IMR-90 (cell line): ENCODE measurements around the gene GPR179. TPM values are rescaled to one million over a fixed set of nuclear protein-coding genes. Genes with fewer than 3 reads are reported as not detected.

Experiments used
- ATAC-seq: fragments of 200-7000 bp; cut with Tn5 transposase; 2 replicates; pipeline ENCODE4 v1.9.1; 2020; ENCODE audit warnings: low read depth, mild to moderate bottlenecking, moderate library complexity
- BruUV-seq: library from RNA; stranded (reverse); fragments of 400-500 nt; replicated peaks from 2 replicates; lab custom pipeline; 2021; lab: Mats Ljungman, UMichigan
- CTCF ChIA-PET: fragments of 300-600 bp; formaldehyde crosslinking; extraction: SDS; loops from one replicate; lab custom pipeline; 2021; ENCODE audit warnings: antibody characterized with exemption; lab: Yijun Ruan, JAX
- POLR2A ChIA-PET: fragments of 300-600 bp; sonication (Branson Sonifier 250); formaldehyde crosslinking; loops from one replicate; lab custom pipeline; 2022; ENCODE audit warnings: antibody characterized with exemption; ENCODE audit not compliant: unreplicated experiment; lab: Charles Lee
- DNase-seq: peaks from one replicate; pipeline ENCODE4 v3.0.0; 2013
- H2AFZ ChIP-seq: replicated peaks from 2 replicates; pipeline ENCODE3; 2013; ENCODE audit warnings: low read length, mild to moderate bottlenecking; ENCODE audit not compliant: poor library complexity
- H2AK5ac ChIP-seq: 2 replicates; pipeline ENCODE4 v1.6.1; 2013; ENCODE audit warnings: low read depth, low read length, inconsistent platforms
- H2AK9ac ChIP-seq: replicated peaks from 2 replicates; pipeline ENCODE3; 2013; ENCODE audit warnings: mild to moderate bottlenecking, low read depth, low read length, moderate library complexity; ENCODE audit not compliant: poor library complexity
- H2BK120ac ChIP-seq: 2 replicates; pipeline ENCODE4 v1.6.1; 2013; ENCODE audit warnings: low read depth, low read length, inconsistent platforms
- H2BK15ac ChIP-seq: 3 replicates; pipeline ENCODE4 v1.6.1; 2013; ENCODE audit warnings: low read depth, low read length, inconsistent platforms
- H2BK20ac ChIP-seq: 2 replicates; pipeline ENCODE4 v1.6.1; 2013; ENCODE audit warnings: low read depth, mild to moderate bottlenecking, inconsistent platforms, low read length, moderate library complexity
- H2BK5ac ChIP-seq: 2 replicates; pipeline ENCODE4 v1.6.1; 2013; ENCODE audit warnings: mild to moderate bottlenecking, low read depth, low read length, inconsistent platforms; ENCODE audit not compliant: poor library complexity, severe bottlenecking
- H3K14ac ChIP-seq: replicated peaks from 2 replicates; pipeline ENCODE4 v1.6.1; 2013; ENCODE audit warnings: low read depth, low read length, inconsistent platforms
- H3K18ac ChIP-seq: 2 replicates; pipeline ENCODE4 v1.6.1; 2013; ENCODE audit warnings: low read depth, low read length, control low read depth
- H3K23ac ChIP-seq: 2 replicates; pipeline ENCODE4 v1.6.1; 2013; ENCODE audit warnings: low read depth, low read length, inconsistent platforms
- H3K27ac ChIP-seq: 2 replicates; pipeline ENCODE4 v1.5.1; 2013; ENCODE audit warnings: mild to moderate bottlenecking, control low read depth, low read length; ENCODE audit not compliant: insufficient read depth
- H3K27me3 ChIP-seq: 2 replicates; pipeline ENCODE4 v1.6.1; 2013; ENCODE audit warnings: low read length; ENCODE audit not compliant: control insufficient read depth, insufficient read depth
- H3K36me3 ChIP-seq: 2 replicates; pipeline ENCODE4 v1.6.1; 2013; ENCODE audit warnings: low read length, mixed read lengths; ENCODE audit not compliant: control insufficient read depth, insufficient read depth
- H3K4ac ChIP-seq: 2 replicates; pipeline ENCODE4 v1.6.1; 2013; ENCODE audit warnings: low read depth, low read length, inconsistent platforms
- H3K4me1 ChIP-seq: 2 replicates; pipeline ENCODE4 v1.6.1; 2013; ENCODE audit warnings: low read length, mixed read lengths; ENCODE audit not compliant: control insufficient read depth, insufficient read depth
- H3K4me2 ChIP-seq: 2 replicates; pipeline ENCODE4 v1.6.1; 2013; ENCODE audit warnings: low read depth, mild to moderate bottlenecking, control low read depth, low read length, moderate library complexity
- H3K4me3 ChIP-seq: 2 replicates; pipeline ENCODE4 v1.5.1; 2013; ENCODE audit warnings: low read depth, mild to moderate bottlenecking, control low read depth, low read length, moderate library complexity; ENCODE audit not compliant: insufficient read depth
- H3K56ac ChIP-seq: 2 replicates; pipeline ENCODE4 v1.6.1; 2013; ENCODE audit warnings: low read length, inconsistent platforms; ENCODE audit not compliant: insufficient read depth; ENCODE audit errors: extremely low read depth
- H3K79me1 ChIP-seq, 2 experiments: 2 replicates each; pipeline ENCODE4 v1.6.1; 2013; ENCODE audit warnings: low read length in 2 of 2, inconsistent platforms in 1 of 2, low read depth in 1 of 2
- H3K9ac ChIP-seq: 2 replicates; pipeline ENCODE4 v1.6.1; 2013; ENCODE audit warnings: low read depth, low read length, control low read depth
- H3K9me1 ChIP-seq: 2 replicates; pipeline ENCODE4 v1.6.1; 2013; ENCODE audit warnings: low read length, inconsistent platforms; ENCODE audit not compliant: insufficient read depth
- H3K9me3 ChIP-seq: 2 replicates; pipeline ENCODE4 v1.6.1; 2013; ENCODE audit warnings: low read length; ENCODE audit not compliant: control insufficient read depth, insufficient read depth
- H4K20me1 ChIP-seq: 2 replicates; pipeline ENCODE4 v1.6.1; 2013; ENCODE audit warnings: low read length, inconsistent platforms; ENCODE audit not compliant: insufficient read depth
- H4K5ac ChIP-seq: 2 replicates; pipeline ENCODE4 v1.6.1; 2013; ENCODE audit warnings: mild to moderate bottlenecking, low read depth, low read length, control low read depth
- H4K8ac ChIP-seq, 2 experiments: 2 replicates each; pipeline ENCODE4 v1.6.1; 2013; ENCODE audit warnings: low read depth in 2 of 2, low read length in 2 of 2, control low read depth in 1 of 2, inconsistent platforms in 1 of 2
- H4K91ac ChIP-seq: 2 replicates; pipeline ENCODE4 v1.6.1; 2013; ENCODE audit warnings: low read depth, low read length, inconsistent platforms; ENCODE audit not compliant: insufficient read depth
- BHLHE40 ChIP-seq: fragments of 150-350 bp; IDR thresholded peaks from 2 replicates; pipeline ENCODE4 v1.6.1; 2016; ENCODE audit warnings: mild to moderate bottlenecking, low read depth, low read length
- CEBPB ChIP-seq: IDR thresholded peaks from 2 replicates; pipeline ENCODE4 v1.6.1; 2012; ENCODE audit warnings: low read depth, low read length, improper control_type of control experiment
- MXI1 ChIP-seq: IDR thresholded peaks from 2 replicates; pipeline ENCODE4 v1.6.1; 2012; ENCODE audit warnings: low read depth, mild to moderate bottlenecking, low read length, moderate library complexity, borderline replicate concordance
- WGBS, 2 experiments: methylation state at CpG; one replicate each; pipeline versions ENCODE4 v1.1.5 to v1.1.7; 2013; ENCODE audit warnings: missing lambda C conversion rate in 2 of 2; ENCODE audit not compliant: insufficient read length in 1 of 2; ENCODE audit errors: extremely low coverage in 2 of 2; 5-methylcytosine and 5-hydroxymethylcytosine counted together
- dilution Hi-C: fragments of 300-500 bp; cut with HindIII; formaldehyde crosslinking; loops from one replicate; pipeline ENCODE4 v1.14.3; 2018; ENCODE audit warnings: low sequenced_read_pairs; ENCODE audit not compliant: unreplicated experiment
- in situ Hi-C: fragments of 300-500 bp; cut with MboI; formaldehyde crosslinking; loops from 3 replicates; pipeline ENCODE4 v1.14.3; 2019; ENCODE audit warnings: low sequenced_read_pairs, inconsistent platforms, mixed read lengths
- intact Hi-C: fragments of 100-400 bp; cut with micrococcal nuclease; formaldehyde crosslinking; loops from 2 replicates; pipeline ENCODE4 v1.10.0; 2022
- polyA plus RNA-seq, 3 experiments: library from polyadenylated mRNA; depleted of rRNA; stranded (reverse); fragments of >200 nt; gene quantifications; 2 replicates each; pipeline ENCODE4 v1.2.3, GENCODE V29; 2012; ENCODE audit warnings: low replicate concordance in 1 of 3
- total RNA-seq: library from RNA; depleted of rRNA; stranded (reverse); fragments of >200 nt; gene quantifications from 2 replicates; pipeline ENCODE4 v1.2.3, GENCODE V29; 2012

GPR179 gene
- total and polyA plus RNA-seq, 2 of the 4 experiments (the other 2 are of a cell fraction): not detected

DNA sequence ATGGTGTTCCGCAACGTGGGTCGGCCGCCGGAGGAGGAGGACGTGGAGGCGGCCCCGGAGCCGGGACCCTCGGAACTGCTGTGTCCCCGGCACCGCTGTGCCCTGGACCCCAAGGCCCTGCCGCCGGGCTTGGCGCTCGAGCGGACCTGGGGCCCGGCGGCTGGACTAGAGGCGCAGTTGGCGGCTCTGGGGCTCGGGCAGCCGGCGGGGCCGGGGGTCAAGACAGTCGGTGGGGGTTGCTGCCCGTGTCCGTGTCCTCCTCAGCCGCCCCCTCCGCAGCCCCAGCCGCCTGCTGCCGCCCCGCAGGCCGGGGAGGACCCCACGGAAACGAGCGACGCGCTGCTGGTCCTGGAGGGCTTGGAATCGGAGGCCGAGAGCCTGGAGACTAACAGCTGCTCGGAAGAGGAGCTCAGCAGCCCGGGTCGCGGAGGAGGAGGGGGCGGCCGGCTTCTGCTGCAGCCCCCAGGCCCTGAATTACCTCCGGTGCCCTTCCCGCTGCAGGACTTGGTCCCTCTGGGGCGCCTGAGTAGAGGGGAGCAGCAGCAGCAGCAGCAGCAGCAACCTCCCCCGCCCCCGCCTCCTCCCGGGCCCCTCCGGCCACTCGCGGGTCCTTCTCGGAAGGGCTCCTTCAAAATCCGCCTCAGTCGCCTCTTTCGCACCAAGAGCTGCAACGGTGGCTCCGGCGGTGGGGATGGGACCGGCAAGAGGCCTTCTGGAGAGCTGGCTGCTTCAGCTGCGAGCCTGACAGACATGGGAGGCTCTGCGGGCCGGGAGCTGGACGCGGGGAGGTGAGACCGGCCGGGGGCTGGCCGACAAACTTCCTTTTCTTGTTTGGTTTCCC is 8.7 kb upstream of the GPR179 start:
- no peak for DNase-seq
- Histone ChIP-seq H2BK15ac (no peak overlapping the region), H2BK5ac (peak overlapping the region; percentile 17), H3K4me1 (peaks cover 5% of the 10 kb centered on the region), H4K20me1 (peaks cover 45% of the 10 kb centered on the region), H2AK9ac (peak overlapping the region; percentile 85), H3K18ac (no peak overlapping the region), H4K5ac (no peak overlapping the region), H3K14ac (peak overlapping the region; percentile 55), H3K4me2 (peak overlapping the region; percentile 98), H3K36me3 (no peaks in the 10 kb centered on the region), H3K27ac (peak overlapping the region; percentile 78), H3K23ac (peak overlapping the region; percentile 70), H3K79me1 (peaks cover 19 to 43% of the 10 kb centered on the region in 2 experiments), H2BK120ac (no peak overlapping the region), H3K56ac (no peak overlapping the region; the same call in none of the 2 replicates), H4K91ac (no peak overlapping the region), H3K4ac (peak overlapping the region; percentile 29; the same call in 1 of the 2 replicates), H3K4me3 (peak overlapping the region; percentile 80), H3K9me3 (no peaks in the 10 kb centered on the region), H3K9ac (peak overlapping the region; percentile 83), H3K9me1 (peaks cover 7% of the 10 kb centered on the region; the same call in 1 of the 2 replicates), H2AFZ (peak overlapping the region; percentile 93), H4K8ac (no peak overlapping the region), H2BK20ac (no peak overlapping the region), H2AK5ac (no peak overlapping the region), H3K27me3 (no peaks in the 10 kb centered on the region)
- peak; percentile 27 for ATAC-seq
- intact Hi-C loops: no loop called here
- BruUV-seq: no TSS peak
- POLR2A ChIA-PET: interaction anchor here (0.6 kb wide), 1 partner anchor 164 kb away, joined by 3 read pairs; no protein-coding TSS in a partner anchor
- 1% methylated on average over 31 of the region's 72 CpGs; no CpG with 5 or more reads in 1 of the 2 experiments for WGBS, 2 experiments
- in situ Hi-C loops: loop anchor here (10.0 to 25.0 kb wide), 2 partner anchors 135 to 312 kb away; no protein-coding TSS in a partner anchor
- TF ChIP-seq CEBPB (no peak), BHLHE40 (no peak), MXI1 (peak; percentile 18; the same call in 1 of the 2 replicates)
- dilution Hi-C loops: no loop called here
- CTCF ChIA-PET: no interaction called here
